CD4-positive, alpha-beta T cell treated with Interleukin-15 for 4 hours (primary cell): Measurements from ENCODE around the gene TMEM106B.
A peak's percentile ranks its signal among the peaks of the same experiment; 100 is the strongest.

Source experiments
- DNase-seq: peaks from one replicate; pipeline ENCODE4 v3.0.0-alpha.2; 2020; ENCODE audit warnings: low spot score

Gene TMEM106B

GRCh38 chr7:12228024-12228423, 16.9 kb downstream of the TMEM106B start:
- DNase-seq, result no peak

GRCh38 chr7:12229046-12229445, 18.0 kb downstream of the TMEM106B start:
- no peak for DNase-seq

- no peak for DNase-seq
Measured at GRCh38 chr7:12231097-12231496, 20.0 kb downstream of the TMEM106B start.

- DNase-seq, result no peak
Measured at GRCh38 chr7:12233175-12233574, 22.1 kb downstream of the TMEM106B start.

- no peak for DNase-seq
Measured at GRCh38 chr7:12234334-12234865, 23.3 kb downstream of the TMEM106B start.

GRCh38 chr7:12235970-12236369, 24.9 kb downstream of the TMEM106B start:
- DNase-seq, result no peak

- no peak for DNase-seq
Measured at GRCh38 chr7:12237007-12237406, 25.9 kb downstream of the TMEM106B start.

- no peak for DNase-seq
Measured at GRCh38 chr7:12239806-12240205, 28.7 kb downstream of the TMEM106B start.

- DNase-seq, result no peak
Measured at GRCh38 chr7:12244129-12244528, 33.0 kb downstream of the TMEM106B start.

GRCh38 chr7:12244694-12245093, 33.6 kb downstream of the TMEM106B start:
- DNase-seq, result no peak

- no peak for DNase-seq
Measured at GRCh38 chr7:12249706-12250105, 38.6 kb downstream of the TMEM106B start.

GRCh38 chr7:12250232-12250631, 39.1 kb downstream of the TMEM106B start:
- no peak for DNase-seq

- DNase-seq, result peak; percentile 47
Measured at GRCh38 chr7:12256090-12256489, 45.0 kb downstream of the TMEM106B start.

- peak; percentile 81 for DNase-seq
Measured at GRCh38 chr7:12257582-12257981, 46.5 kb downstream of the TMEM106B start.

GRCh38 chr7:12258074-12258473, 47.0 kb downstream of the TMEM106B start:
- DNase-seq, result no peak

- no peak for DNase-seq
Measured at GRCh38 chr7:12267542-12267941, 56.4 kb downstream of the TMEM106B start.

- DNase-seq, result no peak
Measured at GRCh38 chr7:12269100-12269895, 58.2 kb downstream of the TMEM106B start.

GRCh38 chr7:12281038-12281437, 69.9 kb downstream of the TMEM106B start:
- no peak for DNase-seq

GRCh38 chr7:12287901-12288300, 76.8 kb downstream of the TMEM106B start:
- no peak for DNase-seq

GRCh38 chr7:12289996-12290395, 78.9 kb downstream of the TMEM106B start:
- DNase-seq, result no peak

GRCh38 chr7:12290761-12291160, 79.7 kb downstream of the TMEM106B start:
- no peak for DNase-seq

GRCh38 chr7:12291870-12292269, 80.8 kb downstream of the TMEM106B start:
- peak; percentile 6 for DNase-seq
